Lung (tissue), 12 donors: ENCODE results near the gene FASN. TPM values are rescaled to one million over a fixed set of nuclear protein-coding genes. Genes with fewer than 3 reads are reported as not detected.
A peak's percentile ranks its signal among the peaks of the same experiment; 100 is the strongest.

ENCODE experiments used
- ATAC-seq: fragments of 200-7000 bp; cut with Tn5 transposase; one replicate; pipeline ENCODE4 v1.9.1; 2020; ENCODE audit warnings: moderate number of reproducible peaks; ENCODE audit not compliant: insufficient read depth, low FRiP score
- DNase-seq, 3 donors: peaks; one replicate each; pipeline ENCODE4 v3.0.0-alpha.2; 2013 to 2017
- H3K27ac ChIP-seq, 2 donors: one replicate each; pipeline ENCODE4 v1.5.1; 2013; ENCODE audit warnings: mild to moderate bottlenecking in 2 of 2, moderate library complexity in 2 of 2, control low read depth in 1 of 2, inconsistent platforms in 1 of 2, low read depth in 1 of 2, low read length in 1 of 2
- H3K27me3 ChIP-seq, 3 donors: one replicate each; pipeline ENCODE4 v1.5.1; 2013; ENCODE audit warnings: low read length in 2 of 3; ENCODE audit not compliant: control insufficient read depth in 3 of 3, insufficient read depth in 3 of 3
- H3K36me3 ChIP-seq, 4 donors: one replicate each; pipeline ENCODE4 v1.5.1; 2013; ENCODE audit warnings: low read length in 4 of 4, mild to moderate bottlenecking in 1 of 4, moderate library complexity in 1 of 4; ENCODE audit not compliant: control insufficient read depth in 4 of 4, insufficient read depth in 4 of 4
- H3K4me1 ChIP-seq, 5 donors: one replicate each; pipeline ENCODE4 v1.5.1; 2013; ENCODE audit warnings: low read length in 5 of 5, mild to moderate bottlenecking in 2 of 5, moderate library complexity in 1 of 5; ENCODE audit not compliant: control insufficient read depth in 5 of 5, insufficient read depth in 5 of 5
- H3K4me3 ChIP-seq: one replicate; pipeline ENCODE4 v1.5.1; 2013; ENCODE audit warnings: mild to moderate bottlenecking, control low read depth, moderate library complexity
- H3K9ac ChIP-seq, 2 donors: one replicate each; pipeline ENCODE4 v1.5.1; 2013; ENCODE audit warnings: low read length in 2 of 2, control low read depth in 1 of 2; ENCODE audit not compliant: insufficient read depth in 1 of 2
- H3K9me3 ChIP-seq, 4 donors: one replicate each; pipeline ENCODE4 v1.5.1; 2013; ENCODE audit warnings: low read length in 3 of 4, mild to moderate bottlenecking in 1 of 4, moderate library complexity in 1 of 4; ENCODE audit not compliant: control insufficient read depth in 4 of 4, insufficient read depth in 3 of 4
- CTCF ChIP-seq: IDR thresholded peaks from 2 replicates; pipeline ENCODE4 v1.5.1; 2012; ENCODE audit warnings: mild to moderate bottlenecking; ENCODE audit errors: control extremely low read depth, extremely low read depth
- WGBS, 2 donors: extraction: QIAGEN DNeasy Blood & Tissue Kit; methylation state at CpG; one replicate each; pipeline ENCODE4 v1.1.7; 2013; 5-methylcytosine and 5-hydroxymethylcytosine counted together
- polyA plus RNA-seq, 2 donors: library from polyadenylated mRNA; stranded (reverse); fragments of 200-250 nt; gene quantifications; one replicate each; pipeline ENCODE4 v1.2.1, GENCODE V29; 2013
- total RNA-seq, 2 donors: library from RNA; depleted of rRNA in 1 of 2; stranded (reverse); fragments of >200 nt in 1 of 2; gene quantifications; one replicate each; pipeline ENCODE4 v1.2.1, GENCODE V29; 2014 to 2021
- donor health status: control.
- donor health status: control.
- donor health status: Bipolar disorder and iron deficiency.
- donor health status: healthy.
- donor health status: DM: yes; HTN: yes; CAD: no.

The FASN gene
- total and polyA plus RNA-seq, 4 donors: 46.2 to 604 (median 212) TPM

- ATAC-seq: no peak
- H3K4me3 ChIP-seq: no peak overlapping the region
- WGBS, 2 donors: 73 to 87% methylated on average over 28 of the region's 28 CpGs
- no peak for TF ChIP-seq CTCF
- peaks cover 0 to 2% (median 0%) of the 10 kb centered on the region in 3 donors for H3K27me3 ChIP-seq
- DNase-seq: no peak
- peaks cover 0 to 2% (median 0%) of the 10 kb centered on the region in 4 donors for H3K9me3 ChIP-seq
- H3K9ac ChIP-seq: no peak overlapping the region
- H3K27ac ChIP-seq: peak overlapping the region in 1 of 2 donors; percentile 9
- no peaks in the 10 kb centered on the region for H3K4me1 ChIP-seq
- H3K36me3 ChIP-seq: peaks cover under 1 to 48% (median 7%) of the 10 kb centered on the region in 4 donors
Measured at GRCh38 chr17:82077617-82078358, 20.2 kb downstream of the FASN start.

GRCh38 chr17:82076785-82077591 lies 21.0 kb downstream of the FASN start:
- no peak overlapping the region for H3K9ac ChIP-seq
- H3K27ac ChIP-seq: no peak overlapping the region
- H3K4me1 ChIP-seq: no peaks in the 10 kb centered on the region
- H3K9me3 ChIP-seq: peaks cover 0 to 2% (median 0%) of the 10 kb centered on the region in 4 donors
- TF ChIP-seq CTCF: no peak
- WGBS, 2 donors: 82% methylated on average over 17 to 21 of the region's 21 CpGs
- DNase-seq (no peak), ATAC-seq (no peak)
- peaks cover 0 to 2% (median 0%) of the 10 kb centered on the region in 3 donors for H3K27me3 ChIP-seq
- no peak overlapping the region for H3K4me3 ChIP-seq
- H3K36me3 ChIP-seq: peaks cover 0 to 40% (median 4%) of the 10 kb centered on the region in 4 donors

- H3K27me3 ChIP-seq: peaks cover 0 to 2% (median 0%) of the 10 kb centered on the region in 3 donors
- H3K27ac ChIP-seq: no peak overlapping the region
- DNase-seq: no peak
- H3K4me1 ChIP-seq: no peaks in the 10 kb centered on the region
- 82 to 84% methylated on average over 25 of the region's 25 CpGs for WGBS, 2 donors
- H3K9ac ChIP-seq: no peak overlapping the region
- H3K36me3 ChIP-seq: peaks cover 0 to 33% (median 4%) of the 10 kb centered on the region in 4 donors
- no peak for TF ChIP-seq CTCF
- no peak for ATAC-seq
- H3K4me3 ChIP-seq: no peak overlapping the region
- peaks cover 0 to 2% (median 0%) of the 10 kb centered on the region in 4 donors for H3K9me3 ChIP-seq
Measured at GRCh38 chr17:82076018-82076784, 21.8 kb downstream of the FASN start.
